GM19468 (cell line): ENCODE measurements around the gene RPL26.
"Not testable (repeated sequence)": the region's sequence is repeated elsewhere in the genome, so short reads cannot be mapped to it uniquely, and the experiment has no call there.

ENCODE experiments used
- ATAC-seq: cut with Tn5 transposase; IDR thresholded peaks from one replicate; pipeline ENCODE4 v1.9.1; 2021; ENCODE audit warnings: mild to moderate bottlenecking, moderate library complexity, moderate number of reproducible peaks; ENCODE audit not compliant: unreplicated experiment; ENCODE audit errors: extremely low read depth

Gene RPL26

GRCh38 chr17:8398980-8399379, 16.0 kb upstream of the RPL26 start:
- ATAC-seq: no peak

GRCh38 chr17:8397636-8398035, 14.6 kb upstream of the RPL26 start, which contains the start of gene RNF222:
Gene RNF222, minus strand, starts transcription at chr17:8397827. Its CDS starts 4,366 bp downstream, at chr17:8393461.
- ATAC-seq: no peak

- not testable (repeated sequence) for ATAC-seq
These were observed 11.5 kb upstream of the RPL26 start for GRCh38 chr17:8394497-8394896.

GRCh38 chr17:8393470-8394231, 10.7 kb upstream of the RPL26 start:
- no peak for ATAC-seq

GRCh38 chr17:8392674-8393469, 9.9 kb upstream of the RPL26 start:
- ATAC-seq: no peak

- ATAC-seq: no peak
These were observed 9.3 kb upstream of the RPL26 start for GRCh38 chr17:8392274-8392673.

- ATAC-seq: no peak
These were observed 8.7 kb upstream of the RPL26 start for GRCh38 chr17:8391711-8392110.

GRCh38 chr17:8387914-8388651, 5.1 kb upstream of the RPL26 start:
- no peak for ATAC-seq

GRCh38 chr17:8386841-8387240, 3.8 kb upstream of the RPL26 start:
- ATAC-seq: no peak

- no peak for ATAC-seq
These were observed 1.9 kb upstream of the RPL26 start for GRCh38 chr17:8384801-8385378.

- ATAC-seq: no peak
These were observed 182 bp downstream of the RPL26 start for GRCh38 chr17:8382880-8383142.

- no peak for ATAC-seq
These were observed 727 bp downstream of the RPL26 start for GRCh38 chr17:8382052-8382879.

- ATAC-seq: no peak
These were observed 2.9 kb downstream of the RPL26 start for GRCh38 chr17:8380049-8380448.

- ATAC-seq: not testable (repeated sequence)
These were observed 4.9 kb downstream of the RPL26 start for GRCh38 chr17:8378117-8378516.

GRCh38 chr17:8377422-8377821, 5.6 kb downstream of the RPL26 start:
- ATAC-seq: no peak

- ATAC-seq: no peak
These were observed 6.5 kb downstream of the RPL26 start, which contains the start of gene KRABD2 for GRCh38 chr17:8376271-8377067. Gene KRABD2, minus strand, starts transcription at chr17:8376704.

GRCh38 chr17:8375738-8376259, 7.2 kb downstream of the RPL26 start:
- ATAC-seq: no peak

- not testable (repeated sequence) for ATAC-seq
These were observed 9.1 kb downstream of the RPL26 start for GRCh38 chr17:8373856-8374255.

GRCh38 chr17:8372422-8372821, 10.6 kb downstream of the RPL26 start:
- ATAC-seq: no peak
